Hepatocyte (in vitro differentiated cells): ENCODE measurements around the gene NUP133.

Experiments
- EZH2 ChIP-seq: fragments of 200-600 bp; sonication (generic); IDR thresholded peaks from 2 replicates; pipeline ENCODE4 v1.6.1; 2016; ENCODE audit warnings: antibody characterized with exemption, mild to moderate bottlenecking, borderline replicate concordance
- EZH2phosphoT487 ChIP-seq: fragments of 200-600 bp; sonication (generic); IDR thresholded peaks from one replicate; pipeline ENCODE4 v1.6.1; 2018; ENCODE audit warnings: antibody characterized with exemption, mild to moderate bottlenecking, low read depth, moderate library complexity; ENCODE audit not compliant: unreplicated experiment, severe bottlenecking

DNA sequence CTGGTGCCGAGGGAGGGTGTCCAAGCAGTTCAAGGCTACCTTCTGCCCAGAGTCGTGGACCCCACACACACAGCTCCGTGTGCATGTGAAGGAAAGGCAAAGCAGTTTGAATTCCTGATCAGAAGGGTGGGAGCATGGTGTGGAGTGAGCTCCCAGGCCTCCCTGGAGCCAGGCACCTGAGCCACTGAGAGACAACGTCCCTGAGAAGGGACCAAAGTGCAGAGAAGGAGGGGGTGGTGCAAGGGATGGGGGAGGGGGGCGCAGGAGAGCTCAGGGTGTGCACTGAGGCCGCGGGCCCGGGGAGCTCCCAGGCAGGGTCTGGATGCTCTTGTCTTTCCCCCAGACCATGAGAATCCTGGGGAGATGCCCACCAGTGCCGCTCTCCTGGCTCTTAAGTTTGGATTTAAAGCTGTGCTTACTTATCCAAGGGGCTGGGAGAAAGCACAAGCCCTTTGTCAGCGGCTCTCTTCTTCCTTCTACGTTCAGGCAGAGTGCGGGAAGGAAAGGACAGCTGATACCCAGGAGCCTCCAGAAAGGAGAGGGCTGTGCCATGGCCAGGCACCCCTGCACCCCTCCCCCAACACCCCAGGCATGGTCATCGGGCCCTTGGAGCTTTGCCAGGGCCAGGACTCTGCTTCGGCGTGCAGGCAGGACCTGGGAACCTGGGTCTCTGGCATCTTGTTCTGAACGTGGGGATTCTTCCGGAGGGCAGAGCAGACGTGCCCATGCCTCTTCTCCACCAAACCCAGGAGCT lies 98.3 kb downstream of the NUP133 start:
- TF ChIP-seq EZH2, result no peak
- TF ChIP-seq EZH2phosphoT487, result no peak
